Embryonic facial prominence (tissue), 1 donor: ENCODE measurements around the gene SH3TC1.

Source experiments
- DNase-seq: peaks from one replicate; pipeline ENCODE4 v3.0.0-alpha.2; 2016; ENCODE audit errors: extremely low spot score

SH3TC1 gene

GRCh38 chr4:8274765-8275547, 75.9 kb downstream of the SH3TC1 start:
- peak; percentile 75 for DNase-seq

GRCh38 chr4:8275548-8275910, 76.4 kb downstream of the SH3TC1 start:
- no peak for DNase-seq

DNA sequence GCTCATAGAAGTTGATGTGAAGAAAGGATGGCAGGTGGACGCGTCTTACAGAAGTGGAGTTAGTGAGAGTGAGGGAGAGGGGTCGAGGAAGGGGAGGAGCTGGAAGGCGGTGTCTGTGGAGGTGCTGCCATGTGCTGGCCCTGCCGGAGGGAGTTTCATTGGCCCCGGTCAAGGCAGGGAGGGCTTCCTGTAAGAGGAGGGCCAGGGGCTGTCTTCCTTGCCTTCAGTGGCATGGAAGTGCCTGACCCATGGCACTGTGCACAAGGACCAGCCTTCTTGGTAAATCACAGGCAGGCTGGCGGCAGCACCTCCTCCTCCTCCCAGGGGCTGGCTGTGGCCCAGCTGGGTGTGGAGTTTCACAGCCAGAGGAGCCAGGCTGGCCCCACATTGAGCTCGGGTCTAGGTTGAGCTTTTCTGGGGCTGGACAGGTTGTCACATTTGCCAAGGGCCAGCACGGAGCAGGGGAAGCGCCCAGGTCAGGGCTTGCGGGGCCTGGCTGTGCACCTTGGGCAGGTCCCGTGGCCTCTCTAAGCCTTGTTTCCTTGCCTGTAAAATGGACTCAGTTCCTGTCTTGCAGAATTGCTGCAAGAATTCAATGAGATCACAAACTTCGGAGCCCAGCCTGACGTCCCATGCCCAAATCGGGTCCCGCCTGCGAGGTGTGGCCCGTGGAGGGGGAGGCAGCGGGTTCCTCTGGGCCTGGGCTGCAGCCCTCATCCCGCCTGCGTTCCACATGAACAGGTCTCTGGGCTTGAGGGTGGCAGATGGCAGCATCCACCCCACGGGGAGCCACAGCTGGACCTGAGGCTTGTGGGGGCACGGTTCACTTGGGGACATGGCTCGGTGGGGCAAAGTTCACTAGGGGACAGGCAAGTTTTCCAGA, 77.5 kb downstream of the SH3TC1 start:
- DNase-seq: no peak

DNA sequence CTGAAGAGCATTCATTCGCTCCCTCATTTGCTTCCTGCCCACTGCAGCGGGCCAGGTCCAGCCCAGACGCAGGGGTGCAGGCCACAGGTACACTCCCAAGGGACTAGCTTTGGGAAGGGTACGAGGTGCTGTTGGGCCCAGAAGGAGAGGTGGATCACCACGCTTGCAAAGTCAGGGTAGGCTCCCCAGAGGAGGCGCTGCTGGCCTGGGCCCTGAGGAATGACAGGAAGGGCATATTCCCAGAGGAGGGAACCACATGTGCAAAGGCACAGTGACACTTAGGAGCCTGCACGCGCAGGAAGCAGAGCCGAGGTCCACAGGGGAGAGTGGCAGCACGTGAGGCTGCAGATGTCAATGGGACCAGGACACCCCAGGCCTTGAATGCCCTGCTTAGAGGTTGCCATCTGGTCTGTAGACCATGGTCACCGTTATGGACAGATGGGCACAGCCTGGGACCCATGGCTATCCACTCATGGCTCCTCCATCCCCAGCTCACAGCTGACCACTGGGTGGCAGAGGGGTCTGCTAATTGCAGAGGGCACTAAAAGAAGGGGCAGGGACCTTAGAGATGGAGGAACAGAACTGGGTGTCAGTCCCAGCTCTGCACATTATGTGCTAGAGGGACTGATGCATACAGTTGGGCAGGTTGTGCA, 78.4 kb downstream of the SH3TC1 start:
- no peak for DNase-seq

GRCh38 chr4:8278009-8278395, 78.9 kb downstream of the SH3TC1 start:
- DNase-seq: no peak

- DNase-seq: peak; percentile 66
Measured at GRCh38 chr4:8278421-8279287, 79.6 kb downstream of the SH3TC1 start.

DNA sequence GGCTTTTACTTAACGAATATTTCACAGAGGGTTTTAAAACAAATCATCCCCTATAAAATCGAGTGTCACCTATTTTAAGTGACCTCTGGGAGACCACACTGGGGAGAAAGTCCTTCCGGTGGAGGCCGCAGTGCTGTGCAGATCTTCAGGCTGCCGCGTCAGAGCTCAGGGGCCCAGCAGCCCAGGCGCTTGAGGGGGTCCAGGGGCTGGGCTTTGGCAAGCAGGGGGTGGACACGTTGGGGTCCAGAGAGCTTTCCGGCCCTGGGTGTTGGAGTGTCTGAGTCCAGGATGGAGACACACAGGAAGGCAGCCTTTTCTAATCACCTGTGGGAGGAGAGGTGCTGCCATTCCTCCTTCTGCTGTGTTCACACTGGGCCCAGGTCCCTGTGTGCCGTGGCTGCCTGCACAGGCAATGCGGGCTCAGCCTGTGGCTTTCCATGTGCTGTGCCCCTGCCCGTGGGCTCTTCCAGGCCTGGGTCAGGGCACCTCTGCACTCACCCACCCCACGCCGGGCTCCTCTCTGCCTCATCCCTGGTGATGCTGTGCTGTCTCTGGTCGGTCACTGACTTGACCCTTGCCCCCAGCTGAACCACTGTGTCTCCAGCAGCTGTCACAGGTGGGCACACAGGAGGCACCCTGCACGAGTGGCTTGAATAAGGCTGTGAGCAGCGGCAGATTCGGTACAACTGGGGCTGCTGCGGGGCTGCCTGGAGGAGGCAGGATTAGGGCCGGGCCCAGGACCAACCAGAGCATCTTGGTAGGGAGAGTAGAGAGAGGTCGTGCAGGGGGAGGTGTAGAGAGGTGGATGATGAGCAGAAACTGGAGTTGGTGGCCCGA, 80.4 kb downstream of the SH3TC1 start:
- no peak for DNase-seq

DNA sequence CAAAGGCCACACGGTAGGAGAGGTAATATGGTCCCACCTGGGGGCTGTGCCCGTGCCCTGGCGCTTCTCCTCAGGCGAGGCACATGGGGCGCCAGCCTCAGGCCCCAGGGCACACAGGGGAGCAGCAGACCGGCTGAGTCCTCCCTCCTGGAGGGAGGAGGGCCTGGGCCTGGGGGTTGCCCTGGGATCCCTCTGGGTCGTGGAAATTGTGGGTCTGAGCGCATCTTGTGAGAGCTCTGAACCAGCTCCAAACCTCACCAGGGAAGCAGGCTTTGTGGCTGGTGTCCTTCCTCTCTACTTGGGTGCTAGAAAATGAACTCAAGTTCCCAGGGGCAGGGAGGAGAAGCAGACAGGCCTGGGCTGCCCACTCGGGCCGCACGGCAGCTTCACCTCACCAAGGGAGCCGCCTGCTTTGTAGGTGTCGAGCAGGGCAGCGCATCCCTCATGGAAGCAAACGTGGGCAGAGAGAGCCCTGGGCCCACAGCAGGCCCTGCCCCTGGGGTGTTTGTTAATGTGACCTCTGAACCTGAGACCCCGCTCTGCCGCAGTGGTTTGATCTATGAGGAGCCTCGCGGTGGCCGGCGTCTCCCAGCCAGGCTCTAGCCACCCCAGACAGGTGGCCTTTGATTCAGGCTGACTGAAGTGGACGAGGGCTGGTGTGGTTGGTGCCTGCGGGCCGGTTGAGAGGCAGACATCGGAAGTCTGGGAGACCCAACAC, 81.2 kb downstream of the SH3TC1 start:
- DNase-seq: no peak

- no peak for DNase-seq
Measured at GRCh38 chr4:8280876-8281440, 81.9 kb downstream of the SH3TC1 start.

DNA sequence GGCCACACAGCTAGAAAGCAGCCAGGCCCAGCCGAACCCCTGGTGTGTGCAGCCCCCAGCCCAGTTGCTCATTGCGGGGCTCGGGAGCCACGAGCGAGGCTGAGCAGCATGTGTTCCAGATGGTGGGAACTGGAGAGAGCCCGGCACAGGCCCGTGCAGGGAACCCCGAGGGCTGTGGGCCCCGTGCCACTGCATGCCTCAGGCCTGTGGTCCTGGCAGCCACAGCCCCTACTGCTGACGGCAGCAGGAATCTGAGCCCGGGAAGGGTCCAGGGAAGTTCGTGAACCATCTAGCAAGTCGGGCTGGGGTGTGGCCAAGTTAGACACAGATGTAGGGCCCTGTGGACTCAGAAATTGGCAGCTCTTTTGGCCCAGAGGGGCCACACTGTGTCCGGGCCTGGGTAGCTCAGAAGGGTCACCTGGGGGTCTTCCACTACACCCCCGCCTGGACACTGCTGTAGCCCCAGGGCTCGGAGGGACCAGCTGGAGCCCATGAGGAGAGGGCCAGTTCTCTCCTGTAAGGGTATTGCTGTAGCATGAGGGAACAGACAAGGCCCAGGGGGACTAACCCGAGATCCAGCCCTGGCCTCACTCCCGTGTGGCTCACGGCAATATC, 82.5 kb downstream of the SH3TC1 start:
- DNase-seq: peak; percentile 45

DNA sequence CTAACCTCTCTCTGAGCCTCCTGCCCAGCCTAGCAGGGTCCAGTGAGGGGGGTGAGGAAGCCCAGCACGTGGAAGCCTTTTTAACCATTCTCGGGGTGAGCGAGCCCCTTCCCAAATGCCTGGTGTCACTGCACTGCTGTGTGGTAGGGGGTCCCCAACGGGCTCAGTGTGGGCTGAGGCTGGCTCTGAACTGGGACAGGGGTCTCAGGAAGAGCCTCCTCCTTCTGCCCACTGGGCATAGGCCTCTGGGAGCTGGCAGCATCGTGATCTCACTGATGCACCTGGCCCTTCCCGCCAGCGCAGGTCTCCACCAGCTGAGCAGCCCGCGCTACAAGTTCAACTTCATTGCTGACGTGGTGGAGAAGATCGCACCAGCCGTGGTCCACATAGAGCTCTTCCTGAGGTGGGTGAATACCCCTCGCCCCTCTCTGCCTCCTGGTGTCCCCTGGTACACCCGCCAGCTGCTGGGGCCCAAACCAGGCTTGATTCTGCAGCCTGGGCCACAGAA, 83.1 kb downstream of the SH3TC1 start:
- DNase-seq: no peak

GRCh38 chr4:8282742-8283141, 83.7 kb downstream of the SH3TC1 start:
- DNase-seq: no peak

- no peak for DNase-seq
Measured at GRCh38 chr4:8283161-8283560, 84.1 kb downstream of the SH3TC1 start.

DNA sequence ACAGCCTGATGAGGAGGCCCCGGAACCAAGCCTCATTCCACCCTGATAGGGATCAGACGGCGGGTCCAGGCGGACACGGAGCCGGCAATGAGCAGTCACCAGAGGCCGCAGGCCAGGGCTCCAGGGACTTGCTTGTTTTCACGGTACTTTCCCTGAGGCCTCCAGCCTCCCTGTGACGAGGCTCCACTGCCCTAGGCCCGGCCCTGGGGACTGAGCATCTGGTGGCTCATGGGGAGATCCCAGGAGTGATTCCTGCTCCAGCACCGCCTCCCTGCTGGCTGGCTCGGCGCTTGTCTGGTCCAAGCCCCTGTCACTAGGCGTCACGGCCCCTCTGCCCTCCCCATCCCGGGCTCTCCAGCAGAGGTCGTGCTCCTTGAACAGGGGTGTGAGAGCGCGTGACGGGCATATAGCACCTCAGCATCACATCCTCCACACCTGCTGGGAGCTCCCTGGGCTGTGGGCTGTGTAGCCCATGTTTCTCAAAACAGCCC, 84.6 kb downstream of the SH3TC1 start:
- DNase-seq: no peak

- no peak for DNase-seq
Measured at GRCh38 chr4:8284391-8284790, 85.3 kb downstream of the SH3TC1 start.

- no peak for DNase-seq
Measured at GRCh38 chr4:8285143-8285975, 86.3 kb downstream of the SH3TC1 start.

- no peak for DNase-seq
Measured at GRCh38 chr4:8285976-8286718, 87.1 kb downstream of the SH3TC1 start.
